Measurements from ENCODE around the gene SPOCK1.
"Not testable (repeated sequence)": the region's sequence is repeated elsewhere in the genome, so short reads cannot be mapped to it uniquely, and the experiment has no call there.

Gene SPOCK1

GRCh38 chr5:136998854-136999357, 500.2 kb downstream of the SPOCK1 start:
- DNase-seq = no peak

GRCh38 chr5:136994154-136994553, 505.0 kb downstream of the SPOCK1 start:
- DNase-seq = no peak

DNA sequence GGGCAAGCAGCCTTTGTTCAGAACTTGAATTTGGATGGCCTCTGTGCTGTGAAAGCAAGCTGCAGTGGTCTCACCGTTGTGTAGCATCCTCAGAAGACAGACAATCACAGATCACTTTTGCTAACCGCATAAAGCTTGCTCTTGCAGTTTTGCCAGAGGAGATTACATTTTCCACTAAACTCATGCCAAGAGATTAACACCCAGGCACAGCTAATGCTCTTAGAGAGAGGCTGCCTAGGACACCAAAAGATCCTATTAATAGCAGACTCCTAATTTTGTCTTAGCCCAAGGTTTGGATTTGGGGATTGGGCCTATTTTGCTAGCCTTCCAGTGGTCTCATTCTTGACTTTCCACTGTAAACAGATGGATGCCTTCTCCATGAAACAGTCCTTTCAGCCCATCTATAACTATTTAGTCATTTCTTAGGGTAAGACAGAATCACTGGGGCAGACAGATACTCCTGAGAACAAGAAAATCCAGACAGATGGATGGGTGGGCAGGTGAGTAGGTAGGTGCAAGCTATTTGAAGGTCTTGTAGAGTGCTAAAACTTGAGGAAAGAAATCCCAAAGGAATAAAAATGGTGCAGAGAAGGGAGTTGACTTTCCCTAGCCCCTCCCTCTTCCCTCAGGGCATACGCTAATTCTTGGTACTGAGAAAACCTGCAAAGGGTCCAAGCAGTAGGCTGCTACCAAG, 506.2 kb downstream of the SPOCK1 start:
- no peak for DNase-seq

GRCh38 chr5:136985785-136986475, 513.2 kb downstream of the SPOCK1 start:
- DNase-seq = no peak

DNA sequence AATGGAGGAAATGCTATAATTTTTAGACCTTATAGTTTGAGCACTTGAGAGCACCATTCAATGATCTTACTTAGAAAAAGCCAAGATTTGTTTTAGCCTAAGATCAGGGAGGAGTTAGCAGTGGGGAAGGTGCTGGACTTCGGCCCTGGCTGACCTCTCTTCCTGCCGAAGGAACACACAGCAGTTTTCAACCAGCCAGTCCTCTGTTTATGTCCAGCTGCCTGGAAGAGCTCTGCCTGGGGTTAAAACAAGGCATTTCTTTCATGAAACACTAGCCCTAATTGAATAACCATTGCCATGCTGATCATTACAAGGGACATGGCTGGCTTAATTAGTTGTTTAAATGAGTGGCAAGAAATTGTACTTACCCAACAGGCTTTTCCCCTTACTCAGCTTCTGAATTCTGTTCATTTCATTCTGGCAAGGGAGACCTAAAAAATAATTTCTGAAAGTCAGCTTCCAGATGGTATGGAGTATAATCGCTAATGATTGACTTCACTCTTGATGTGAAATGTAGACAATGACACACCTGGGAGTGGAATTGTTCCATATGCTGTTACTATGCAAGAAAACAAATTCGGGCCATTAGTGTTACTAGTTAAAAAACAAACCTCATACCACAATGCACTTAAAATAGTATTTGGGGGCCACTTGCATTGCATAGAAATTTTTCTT, 514.2 kb downstream of the SPOCK1 start:
- DNase-seq = no peak

DNA sequence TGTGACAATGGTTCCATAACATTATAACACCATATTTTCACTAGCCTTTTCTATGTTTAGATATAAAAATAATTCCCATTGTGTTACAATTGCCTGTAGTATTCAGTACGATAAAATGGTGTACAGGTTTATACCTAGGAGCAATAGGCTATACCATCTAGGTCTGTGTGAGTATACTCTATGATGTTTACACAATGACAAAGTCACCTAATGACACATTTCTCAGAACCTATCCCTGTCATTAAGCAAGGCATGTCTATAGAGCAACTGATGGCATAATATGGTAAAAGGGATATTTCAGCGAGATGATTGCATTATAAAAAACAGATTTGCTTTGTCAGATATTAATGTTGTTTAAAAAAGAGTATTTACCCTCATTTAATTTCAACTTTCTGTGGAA, 517.2 kb downstream of the SPOCK1 start:
- no peak for DNase-seq

GRCh38 chr5:136979131-136979530, 520.0 kb downstream of the SPOCK1 start:
- no peak for DNase-seq

GRCh38 chr5:136963504-136963903, 535.6 kb downstream of the SPOCK1 start:
- DNase-seq = no peak

DNA sequence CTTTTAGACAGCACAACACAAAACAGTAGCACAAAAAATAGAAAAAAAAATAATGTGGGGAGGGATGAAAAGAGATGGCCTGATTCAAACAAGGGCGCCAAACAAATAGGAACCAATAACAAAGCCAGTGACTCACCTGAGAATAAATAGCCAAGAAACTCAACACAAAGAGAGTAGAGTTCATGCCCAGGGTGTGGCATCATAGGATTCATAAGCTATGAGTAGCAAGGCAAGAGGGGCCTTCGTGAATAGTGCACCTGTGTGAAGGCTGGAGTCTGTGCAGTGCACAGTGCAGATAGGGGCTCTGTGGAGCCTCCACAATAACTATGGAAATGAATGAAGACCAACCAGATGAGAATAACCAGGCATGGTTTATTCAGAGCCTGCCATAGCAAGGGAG, 541.7 kb downstream of the SPOCK1 start:
- no peak for DNase-seq

DNA sequence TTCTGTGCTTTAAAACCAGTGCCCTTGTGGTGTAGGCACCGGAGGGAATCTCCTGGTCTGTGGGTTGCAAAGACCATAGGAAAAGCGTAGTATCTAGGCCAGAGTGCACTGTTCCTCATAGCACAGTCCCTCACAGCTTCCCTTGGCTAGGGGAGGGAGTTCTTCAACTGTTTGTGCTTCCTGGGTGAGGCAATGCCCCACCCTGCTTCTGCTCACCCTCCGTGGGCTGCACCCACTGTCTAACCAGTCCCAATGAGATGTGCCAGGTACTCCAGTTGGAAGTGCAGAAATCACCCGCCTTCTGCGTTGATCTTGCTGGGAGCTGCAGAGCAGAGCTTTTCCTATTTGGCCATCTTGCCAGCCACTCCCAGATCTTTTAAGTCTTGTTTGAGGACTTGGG, 545.0 kb downstream of the SPOCK1 start:
- not testable (repeated sequence) for DNase-seq

GRCh38 chr5:136953346-136954069, 545.6 kb downstream of the SPOCK1 start:
- not testable (repeated sequence) for DNase-seq

GRCh38 chr5:136927571-136927970, 571.6 kb downstream of the SPOCK1 start:
- no peak for DNase-seq

- DNase-seq = no peak
Observed at GRCh38 chr5:136926073-136926472, 573.1 kb downstream of the SPOCK1 start.

Data from T-helper 1 cell (primary cell).